ENCODE data around the gene HIF1A.

Gene HIF1A

DNA sequence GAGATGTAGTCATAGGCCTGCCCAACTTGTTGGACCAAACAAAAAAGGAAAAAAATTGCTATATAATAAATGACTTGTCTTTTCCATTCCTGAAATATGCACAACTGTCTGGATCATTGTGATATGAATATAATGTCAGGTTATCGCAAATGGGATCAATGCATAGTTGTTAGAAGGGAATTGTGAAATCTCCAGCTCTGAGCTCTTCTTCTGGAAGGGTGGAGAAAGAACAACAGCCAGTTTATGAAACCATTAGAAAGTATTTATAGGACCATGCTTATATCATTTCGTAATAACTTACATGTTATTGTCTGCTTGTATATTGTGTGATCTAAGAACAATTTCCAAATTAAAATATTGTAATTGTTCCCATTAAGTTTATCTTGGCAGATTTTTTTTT lies 35.7 kb upstream of the HIF1A start:
- H3K27ac Mint-ChIP-seq (ENCODE audit: low read depth), result peak overlapping the region; percentile 94
- H3K4me3 Mint-ChIP-seq, result no peak overlapping the region
- DNase-seq (ENCODE audit: low spot score in 2 of 2) (no peak), ATAC-seq (replicated peaks; ENCODE audit: extremely low read depth, poor library complexity, severe bottlenecking) (no peak)
- H3K27me3 Mint-ChIP-seq, result no peaks in the 10 kb centered on the region
- peaks cover 5% of the 10 kb centered on the region for H3K9me3 Mint-ChIP-seq
- peaks cover 15% of the 10 kb centered on the region for H3K36me3 Mint-ChIP-seq (ENCODE audit: insufficient read depth)
- H3K4me1 Mint-ChIP-seq, result peaks cover 65% of the 10 kb centered on the region

DNA sequence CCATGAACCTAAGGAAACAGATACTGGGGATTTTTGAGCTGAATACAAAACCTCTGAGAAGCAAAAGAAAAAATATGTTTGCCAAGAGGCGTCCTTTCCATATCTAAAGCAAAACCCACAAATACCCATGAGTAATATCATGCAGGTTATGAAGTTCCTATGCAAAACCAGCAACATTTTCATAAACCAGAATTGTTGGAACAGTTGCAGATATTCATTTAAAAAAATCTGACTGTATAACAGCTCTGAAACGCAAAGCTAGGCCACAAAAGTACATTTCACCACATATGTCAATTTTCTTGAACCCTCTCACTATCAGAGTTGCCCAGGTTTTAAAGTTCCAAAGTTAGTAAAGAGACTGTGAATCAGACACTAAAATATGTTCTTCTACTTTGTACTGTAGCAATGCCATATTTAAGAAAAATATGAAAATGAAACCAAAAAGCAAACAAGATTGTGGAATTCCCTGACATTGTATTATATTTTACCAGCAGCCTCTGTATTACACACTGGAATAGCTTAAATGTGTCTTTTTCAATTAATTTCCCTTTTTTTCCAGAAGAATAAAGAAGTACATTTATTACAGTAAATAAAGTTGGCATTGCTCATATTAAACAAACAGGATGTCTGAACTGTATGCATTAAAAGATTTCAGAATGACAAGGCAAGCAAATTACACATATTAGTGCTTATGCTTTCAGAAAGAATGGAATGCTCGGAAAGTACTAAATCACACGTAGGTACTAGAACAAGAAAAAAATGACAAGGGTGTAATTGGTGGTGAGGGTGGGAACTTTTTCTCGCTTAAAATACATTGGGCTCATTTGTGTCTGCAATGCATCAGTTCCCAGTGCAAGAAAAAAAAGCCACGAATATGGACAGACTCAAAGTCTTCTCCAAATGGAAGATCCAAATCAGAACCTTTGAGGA lies 33.6 kb upstream of the HIF1A start:
- Mint-ChIP-seq H3K9me3 (peaks cover 5% of the 10 kb centered on the region), H3K4me3 (peak overlapping the region; percentile 79), H3K4me1 (peaks cover 54% of the 10 kb centered on the region), H3K27me3 (no peaks in the 10 kb centered on the region), H3K36me3 (ENCODE audit: insufficient read depth) (peaks cover 15% of the 10 kb centered on the region), H3K27ac (ENCODE audit: low read depth) (peak overlapping the region; percentile 94)
- no peak for DNase-seq (ENCODE audit: low spot score in 2 of 2)
- ATAC-seq (replicated peaks; ENCODE audit: extremely low read depth, poor library complexity, severe bottlenecking), result peak; percentile 13

DNA sequence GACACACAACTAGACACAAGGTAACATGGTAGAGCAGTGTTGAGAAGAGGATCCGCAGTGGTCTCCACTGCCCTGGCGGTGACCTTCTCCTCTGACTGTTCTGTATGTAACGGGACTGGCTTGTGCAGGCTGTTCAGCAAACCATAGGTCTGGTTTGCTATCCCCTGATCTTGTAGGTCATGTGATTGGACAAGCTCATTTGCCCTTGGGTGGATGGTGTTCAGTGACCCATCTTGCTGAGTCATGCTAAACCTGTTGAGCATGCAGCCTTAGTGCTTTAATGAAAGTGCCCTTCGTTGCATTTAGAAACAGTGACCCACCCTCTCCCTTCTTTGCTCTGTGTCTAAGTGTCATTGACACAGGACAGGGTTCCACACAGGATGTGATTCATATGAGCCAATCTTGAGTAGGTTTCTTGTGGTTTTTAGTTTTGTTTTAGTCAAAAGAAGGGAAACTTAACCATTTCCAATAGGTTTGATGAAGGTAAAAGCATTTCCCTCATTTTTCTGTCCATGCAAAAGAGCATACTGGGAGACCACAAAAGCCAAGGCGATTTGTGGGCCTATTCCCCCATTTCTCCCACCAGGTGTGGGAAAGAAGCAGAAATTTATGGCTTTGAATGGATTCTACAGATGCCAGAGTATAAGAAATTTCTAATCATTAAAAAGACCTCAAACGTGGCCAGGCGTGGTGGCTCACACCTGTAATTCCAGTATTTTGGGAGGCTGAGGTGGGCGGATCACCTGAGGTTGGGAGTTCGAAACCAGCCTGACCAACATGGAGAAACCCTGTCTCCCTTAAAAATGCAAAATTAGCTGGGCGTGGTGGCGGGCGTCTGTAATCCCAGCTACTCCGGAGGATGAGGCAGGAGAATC lies 32.6 kb upstream of the HIF1A start:
- DNase-seq (ENCODE audit: low spot score in 2 of 2), result peak in 1 of 2 donors; percentile 57
- Mint-ChIP-seq H3K36me3 (ENCODE audit: insufficient read depth) (peaks cover 15% of the 10 kb centered on the region), H3K9me3 (peaks cover 5% of the 10 kb centered on the region), H3K4me1 (peaks cover 54% of the 10 kb centered on the region), H3K4me3 (peak overlapping the region; percentile 79), H3K27ac (ENCODE audit: low read depth) (peak overlapping the region; percentile 94), H3K27me3 (no peaks in the 10 kb centered on the region)
- ATAC-seq (replicated peaks; ENCODE audit: extremely low read depth, poor library complexity, severe bottlenecking), result peak; percentile 93

DNA sequence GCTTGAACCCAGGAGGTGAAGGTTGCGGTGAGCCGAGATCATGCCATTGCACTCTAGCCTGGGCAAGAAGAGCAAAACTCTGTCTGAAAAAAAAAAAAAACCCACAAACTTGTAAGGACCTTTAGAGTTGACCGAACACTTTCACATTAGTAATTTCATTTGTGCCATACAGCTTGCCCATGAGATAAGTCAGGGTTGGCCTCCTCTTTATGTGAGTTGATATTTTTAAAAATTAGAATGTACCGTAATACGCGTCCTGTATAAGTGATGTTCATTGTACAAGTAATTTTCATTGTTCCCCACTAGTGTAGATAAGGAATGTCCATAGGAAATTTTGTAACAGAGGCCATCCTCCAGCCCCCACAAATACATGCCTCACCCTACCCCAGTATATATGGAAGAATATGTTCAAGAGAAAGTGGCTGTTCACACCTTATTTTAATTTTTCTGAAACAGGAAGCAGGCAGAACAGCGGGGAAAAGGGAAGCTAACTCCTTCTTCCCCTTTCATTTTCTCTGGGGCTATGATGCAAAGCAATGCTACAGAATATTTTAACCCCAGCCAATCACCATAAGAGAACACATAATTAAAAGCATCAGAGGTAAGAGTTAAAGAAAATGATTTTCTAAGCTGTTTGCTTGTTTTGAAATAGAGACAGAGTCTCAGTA lies 31.9 kb upstream of the HIF1A start:
- Mint-ChIP-seq H3K27me3 (no peaks in the 10 kb centered on the region), H3K36me3 (ENCODE audit: insufficient read depth) (peaks cover 15% of the 10 kb centered on the region), H3K4me1 (peaks cover 54% of the 10 kb centered on the region), H3K27ac (ENCODE audit: low read depth) (peak overlapping the region; percentile 94), H3K4me3 (peak overlapping the region; percentile 79), H3K9me3 (peaks cover 5% of the 10 kb centered on the region)
- DNase-seq (ENCODE audit: low spot score in 2 of 2) (no peak), ATAC-seq (replicated peaks; ENCODE audit: extremely low read depth, poor library complexity, severe bottlenecking) (no peak)

DNA sequence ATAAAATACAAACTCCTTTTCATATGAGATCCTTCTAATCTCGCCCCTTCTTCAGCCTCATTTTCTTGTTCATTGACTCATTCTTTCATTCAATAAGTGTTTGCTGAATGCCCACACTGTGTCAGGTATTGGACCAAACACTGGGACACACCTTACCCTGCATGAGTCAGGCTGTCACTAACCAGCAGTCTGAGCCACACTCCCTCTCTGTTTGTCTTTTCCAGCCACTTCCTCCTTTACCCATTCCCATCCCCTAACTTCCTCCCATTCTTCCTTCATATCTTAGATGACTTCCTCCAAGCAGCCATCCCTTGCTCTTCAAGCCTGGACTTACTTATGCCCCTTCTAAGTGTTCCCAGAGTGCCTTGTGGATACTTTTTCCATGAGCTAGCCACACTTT lies 27.0 kb upstream of the HIF1A start:
- ATAC-seq (replicated peaks; ENCODE audit: extremely low read depth, poor library complexity, severe bottlenecking) (no peak), DNase-seq (ENCODE audit: low spot score in 2 of 2) (no peak)
- H3K4me3 Mint-ChIP-seq, result no peak overlapping the region
- no peak overlapping the region for H3K27ac Mint-ChIP-seq (ENCODE audit: low read depth)
- peaks cover 34% of the 10 kb centered on the region for H3K4me1 Mint-ChIP-seq
- H3K9me3 Mint-ChIP-seq, result no peaks in the 10 kb centered on the region
- H3K36me3 Mint-ChIP-seq (ENCODE audit: insufficient read depth), result peaks cover 2% of the 10 kb centered on the region
- no peaks in the 10 kb centered on the region for H3K27me3 Mint-ChIP-seq

DNA sequence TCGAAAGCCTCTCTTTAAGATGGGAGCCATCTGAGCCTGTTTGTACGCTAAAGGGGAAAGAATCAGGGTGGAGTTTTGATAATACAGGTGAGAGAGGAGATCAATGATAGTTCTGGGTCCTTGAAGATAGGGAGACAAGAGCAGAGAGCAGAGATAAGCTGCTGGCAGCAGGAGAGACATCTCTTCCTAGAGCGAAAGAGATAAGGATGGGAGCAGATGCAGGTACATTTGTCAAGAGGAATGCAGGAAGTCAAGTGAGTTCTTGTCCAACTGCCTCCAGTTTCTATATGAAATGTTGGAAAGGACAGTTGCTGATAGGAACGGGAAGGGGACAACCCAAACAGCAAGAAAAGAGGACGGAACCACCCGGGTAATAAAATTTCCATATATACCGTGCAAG lies 24.7 kb upstream of the HIF1A start:
- Mint-ChIP-seq H3K27me3 (no peaks in the 10 kb centered on the region), H3K4me1 (peaks cover 20% of the 10 kb centered on the region), H3K9me3 (no peaks in the 10 kb centered on the region), H3K27ac (ENCODE audit: low read depth) (no peak overlapping the region), H3K4me3 (no peak overlapping the region), H3K36me3 (ENCODE audit: insufficient read depth) (peaks cover 4% of the 10 kb centered on the region)
- no peak for ATAC-seq (replicated peaks; ENCODE audit: extremely low read depth, poor library complexity, severe bottlenecking)
- DNase-seq (ENCODE audit: low spot score in 2 of 2), result no peak

DNA sequence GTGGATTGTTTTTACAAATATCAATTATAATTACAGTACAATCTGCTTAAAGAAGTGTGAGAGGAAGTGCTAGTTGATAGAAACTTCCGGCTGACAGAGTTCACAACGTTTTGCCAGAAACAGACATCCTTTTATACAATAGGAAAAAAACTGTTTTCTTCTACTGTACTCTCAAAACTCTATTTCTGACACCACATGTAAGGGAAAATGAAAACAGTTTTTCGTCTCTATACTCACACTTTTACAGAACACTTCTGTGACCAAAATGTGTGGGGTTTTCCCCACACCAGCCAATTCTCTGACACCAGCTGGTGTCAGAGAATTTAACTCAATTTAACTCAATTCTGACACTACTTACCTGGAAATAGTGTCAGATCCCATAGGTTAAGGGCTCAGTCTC lies 24.2 kb upstream of the HIF1A start:
- ATAC-seq (replicated peaks; ENCODE audit: extremely low read depth, poor library complexity, severe bottlenecking), result peak; percentile 96
- Mint-ChIP-seq H3K36me3 (ENCODE audit: insufficient read depth) (peaks cover 4% of the 10 kb centered on the region), H3K4me1 (peaks cover 20% of the 10 kb centered on the region), H3K9me3 (no peaks in the 10 kb centered on the region), H3K4me3 (no peak overlapping the region), H3K27ac (ENCODE audit: low read depth) (no peak overlapping the region), H3K27me3 (no peaks in the 10 kb centered on the region)
- no peak for DNase-seq (ENCODE audit: low spot score in 2 of 2)

DNA sequence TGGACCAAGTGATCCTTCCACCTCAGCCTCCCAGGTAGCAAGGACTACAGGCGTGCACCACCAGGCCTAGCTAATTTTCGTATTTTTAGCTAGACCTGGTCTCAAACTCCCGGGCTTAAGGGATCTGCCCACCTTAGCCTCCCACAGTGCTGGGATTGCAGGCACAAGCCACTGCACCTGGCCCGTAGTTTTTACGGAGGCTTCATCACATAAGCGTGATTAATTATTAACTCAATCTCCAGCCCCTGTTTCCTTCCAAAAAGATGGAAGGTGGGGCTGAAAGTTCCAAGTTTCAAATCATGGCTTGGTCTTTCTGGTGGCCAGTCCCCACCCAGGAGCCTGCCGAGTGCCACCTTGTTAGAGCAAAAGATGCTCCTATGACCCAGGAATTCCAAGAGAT lies 22.5 kb upstream of the HIF1A start:
- ATAC-seq (replicated peaks; ENCODE audit: extremely low read depth, poor library complexity, severe bottlenecking), result no peak
- Mint-ChIP-seq H3K27ac (ENCODE audit: low read depth) (no peak overlapping the region), H3K4me1 (peaks cover 14% of the 10 kb centered on the region)

DNA sequence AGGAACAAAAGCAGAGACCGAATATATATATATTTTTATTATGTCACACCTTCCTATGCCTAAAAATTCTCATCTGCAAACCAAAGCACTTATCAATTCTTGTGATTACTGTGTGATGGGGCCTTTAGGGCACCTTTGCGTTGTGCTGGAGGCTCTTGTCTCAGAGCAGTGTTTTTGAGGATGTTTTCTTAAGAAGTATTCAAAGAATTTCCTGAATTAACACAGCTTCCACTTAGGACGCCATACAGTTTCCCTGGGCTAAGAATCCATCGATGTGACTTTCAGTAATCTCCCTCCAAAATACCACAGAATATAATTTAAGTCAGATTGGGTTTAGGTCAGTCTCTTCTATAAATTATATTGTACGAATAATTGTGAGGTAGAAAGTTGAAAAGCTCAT lies 22.0 kb upstream of the HIF1A start:
- ATAC-seq (replicated peaks; ENCODE audit: extremely low read depth, poor library complexity, severe bottlenecking) (no peak), DNase-seq (ENCODE audit: low spot score in 2 of 2) (no peak)
- no peak overlapping the region for H3K27ac Mint-ChIP-seq (ENCODE audit: low read depth)

More for the DNA sequence above, 22.5 kb upstream of the HIF1A start:
- no peaks in the 10 kb centered on the region for H3K9me3 Mint-ChIP-seq
- H3K27me3 Mint-ChIP-seq, result no peaks in the 10 kb centered on the region
- no peak overlapping the region for H3K4me3 Mint-ChIP-seq
- H3K36me3 Mint-ChIP-seq (ENCODE audit: insufficient read depth), result peaks cover 4% of the 10 kb centered on the region
- no peak for DNase-seq (ENCODE audit: low spot score in 2 of 2)

DNA sequence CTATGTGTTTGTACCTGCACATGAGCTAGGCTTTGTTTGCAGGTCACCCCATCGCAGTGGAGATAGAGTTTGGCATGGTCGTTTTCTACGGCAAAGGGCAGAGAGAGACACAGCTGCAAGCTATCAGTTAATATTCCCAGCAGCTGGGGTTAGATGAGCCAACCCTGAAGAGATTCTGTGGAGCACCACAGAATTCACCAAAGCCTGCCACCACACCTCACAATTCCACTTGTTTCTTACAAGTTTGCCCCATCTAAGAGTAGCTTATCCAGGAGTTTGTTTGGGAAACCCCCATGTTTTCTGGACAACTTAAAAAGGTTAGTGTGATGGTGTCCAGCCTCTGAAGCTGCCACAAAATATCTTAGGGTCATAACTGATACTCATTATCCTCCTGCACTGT lies 20.0 kb upstream of the HIF1A start:
- Mint-ChIP-seq H3K4me1 (peaks cover 14% of the 10 kb centered on the region), H3K27me3 (no peaks in the 10 kb centered on the region), H3K4me3 (no peak overlapping the region), H3K27ac (ENCODE audit: low read depth) (no peak overlapping the region), H3K9me3 (no peaks in the 10 kb centered on the region), H3K36me3 (ENCODE audit: insufficient read depth) (peaks cover 4% of the 10 kb centered on the region)
- ATAC-seq (replicated peaks; ENCODE audit: extremely low read depth, poor library complexity, severe bottlenecking) (no peak), DNase-seq (ENCODE audit: low spot score in 2 of 2) (no peak)

More for the DNA sequence above, 22.0 kb upstream of the HIF1A start:
- Mint-ChIP-seq H3K9me3 (no peaks in the 10 kb centered on the region), H3K27me3 (no peaks in the 10 kb centered on the region), H3K4me1 (peaks cover 14% of the 10 kb centered on the region), H3K36me3 (ENCODE audit: insufficient read depth) (peaks cover 4% of the 10 kb centered on the region), H3K4me3 (no peak overlapping the region)

DNA sequence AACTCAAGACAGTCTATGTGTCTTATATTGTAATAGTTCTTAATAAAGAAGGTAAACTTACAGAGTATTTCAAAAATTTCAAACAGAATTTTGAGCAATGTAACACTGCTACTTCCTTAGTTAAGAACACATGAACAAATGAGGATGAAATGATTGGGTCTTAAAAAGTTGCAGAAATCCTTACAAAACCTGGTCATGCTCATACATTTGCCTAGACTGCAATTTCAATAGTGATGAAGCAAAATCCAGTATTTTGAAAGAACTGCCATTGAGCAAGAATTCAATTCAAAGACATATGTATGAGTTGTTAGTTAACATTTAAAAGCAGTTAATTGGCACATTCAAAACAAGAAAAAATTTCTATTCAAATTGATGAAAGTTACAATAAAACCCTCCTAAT lies 17.8 kb upstream of the HIF1A start:
- H3K4me3 Mint-ChIP-seq, result no peak overlapping the region
- no peak overlapping the region for H3K27ac Mint-ChIP-seq (ENCODE audit: low read depth)
- peaks cover 2% of the 10 kb centered on the region for H3K4me1 Mint-ChIP-seq
- no peaks in the 10 kb centered on the region for H3K27me3 Mint-ChIP-seq
- DNase-seq (ENCODE audit: low spot score in 2 of 2) (no peak), ATAC-seq (replicated peaks; ENCODE audit: extremely low read depth, poor library complexity, severe bottlenecking) (no peak)
- H3K9me3 Mint-ChIP-seq, result no peaks in the 10 kb centered on the region
- H3K36me3 Mint-ChIP-seq (ENCODE audit: insufficient read depth), result peaks cover 1% of the 10 kb centered on the region

DNA sequence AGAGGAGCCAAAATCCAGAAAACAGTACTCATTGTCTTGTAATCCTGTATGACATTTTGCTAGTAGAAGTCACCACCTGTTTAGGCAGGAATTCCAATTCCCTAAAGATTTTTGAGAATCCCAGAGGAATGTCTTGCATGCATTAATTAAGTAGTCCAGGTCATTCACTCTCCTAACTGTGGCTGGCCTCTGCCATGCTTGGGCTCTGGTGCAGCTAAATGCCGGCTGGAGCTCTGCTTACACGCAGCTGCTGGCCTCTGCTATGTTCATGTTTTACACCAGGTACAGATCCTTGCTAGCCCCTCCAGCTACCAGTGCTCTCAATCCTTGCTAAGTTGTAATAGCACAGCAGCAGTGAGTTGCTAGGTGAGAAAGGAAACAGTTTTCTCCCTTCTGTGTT lies 16.3 kb upstream of the HIF1A start:
- Mint-ChIP-seq H3K36me3 (ENCODE audit: insufficient read depth) (no peaks in the 10 kb centered on the region), H3K27ac (ENCODE audit: low read depth) (no peak overlapping the region), H3K4me1 (no peaks in the 10 kb centered on the region), H3K9me3 (no peaks in the 10 kb centered on the region), H3K27me3 (no peaks in the 10 kb centered on the region), H3K4me3 (no peak overlapping the region)
- no peak for DNase-seq (ENCODE audit: low spot score in 2 of 2)
- ATAC-seq (replicated peaks; ENCODE audit: extremely low read depth, poor library complexity, severe bottlenecking), result no peak
